HG02642 (cell line): ENCODE results near the gene KCNQ1.

Experiments
- ATAC-seq: cut with Tn5 transposase; IDR thresholded peaks from one replicate; pipeline ENCODE4 v1.9.1; 2021; ENCODE audit warnings: mild to moderate bottlenecking; ENCODE audit not compliant: unreplicated experiment, poor library complexity

KCNQ1 gene

GRCh38 chr11:2542406-2542805, 97.6 kb downstream of the KCNQ1 start:
- ATAC-seq: no peak

GRCh38 chr11:2547806-2548205, 103.0 kb downstream of the KCNQ1 start:
- no peak for ATAC-seq

GRCh38 chr11:2548596-2548995, 103.8 kb downstream of the KCNQ1 start:
- ATAC-seq: no peak

- no peak for ATAC-seq
Measured at GRCh38 chr11:2549080-2549479, 104.3 kb downstream of the KCNQ1 start.

GRCh38 chr11:2549491-2549875, 104.7 kb downstream of the KCNQ1 start:
- no peak for ATAC-seq

- no peak for ATAC-seq
Measured at GRCh38 chr11:2549876-2550605, 105.2 kb downstream of the KCNQ1 start.

GRCh38 chr11:2550606-2550970, 105.8 kb downstream of the KCNQ1 start:
- ATAC-seq: no peak

- ATAC-seq: no peak
Measured at GRCh38 chr11:2551131-2551530, 106.3 kb downstream of the KCNQ1 start.

- ATAC-seq: no peak
Measured at GRCh38 chr11:2552210-2552609, 107.4 kb downstream of the KCNQ1 start.

- ATAC-seq: no peak
Measured at GRCh38 chr11:2553198-2553597, 108.4 kb downstream of the KCNQ1 start.

GRCh38 chr11:2553886-2554285, 109.1 kb downstream of the KCNQ1 start:
- ATAC-seq: no peak

- ATAC-seq: no peak
Measured at GRCh38 chr11:2554338-2555207, 109.8 kb downstream of the KCNQ1 start.

GRCh38 chr11:2555336-2555735, 110.5 kb downstream of the KCNQ1 start:
- ATAC-seq: no peak

GRCh38 chr11:2555891-2556290, 111.1 kb downstream of the KCNQ1 start:
- ATAC-seq: no peak

- no peak for ATAC-seq
Measured at GRCh38 chr11:2557381-2557780, 112.6 kb downstream of the KCNQ1 start.

- ATAC-seq: no peak
Measured at GRCh38 chr11:2558397-2558796, 113.6 kb downstream of the KCNQ1 start.

GRCh38 chr11:2558861-2559526, 114.2 kb downstream of the KCNQ1 start:
- ATAC-seq: no peak

GRCh38 chr11:2559527-2560311, 114.9 kb downstream of the KCNQ1 start:
- no peak for ATAC-seq

GRCh38 chr11:2561696-2562581, 117.1 kb downstream of the KCNQ1 start:
- no peak for ATAC-seq

GRCh38 chr11:2562890-2563212, 118.0 kb downstream of the KCNQ1 start:
- no peak for ATAC-seq
